Measurements from ENCODE around the gene SH3BGR. TPM values are rescaled to one million over a fixed set of nuclear protein-coding genes. Genes with fewer than 3 reads are reported as not detected.

SH3BGR gene
- polyA plus RNA-seq, 1 donor (not counting 4 experiments of a cell fraction or from before 2014, with no cell fraction given), result 1.4 TPM

DNA sequence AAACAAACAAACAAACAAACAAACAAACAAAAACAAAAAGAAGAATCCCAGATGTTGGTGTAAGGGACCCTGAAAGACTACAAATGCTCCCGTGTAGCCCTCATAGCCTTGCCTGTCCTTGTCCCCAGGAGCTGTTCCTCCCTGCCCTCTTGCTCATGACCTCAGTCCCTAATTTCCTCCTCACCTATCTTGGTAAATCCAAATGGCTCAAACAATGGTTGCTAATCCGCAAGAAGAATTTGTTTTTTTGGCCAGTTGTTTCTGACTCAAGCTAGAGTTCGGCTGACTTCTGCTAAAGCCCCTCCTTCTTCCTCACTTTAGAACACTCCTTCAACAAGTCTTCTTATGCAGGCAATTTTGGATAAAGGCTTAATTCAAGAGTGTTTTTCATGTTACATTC, 21.8 kb upstream of the SH3BGR start:
- H3K9me3 ChIP-seq (ENCODE audit: control insufficient read depth, low read depth, low read length), result no peaks in the 10 kb centered on the region
- H4K20me1 ChIP-seq (ENCODE audit: control insufficient read depth, extremely low read depth, insufficient read depth, low read length), result no peaks in the 10 kb centered on the region
- FAIRE-seq (no peak), DNase-seq (ENCODE audit: low read depth, low spot score) (no peak)
- dilution Hi-C loops (cut with MboI; ENCODE audit: extremely low pct_ligation_motif_present, low sequenced_read_pairs), result no loop called here
- H3K79me2 ChIP-seq (ENCODE audit: control insufficient read depth, insufficient read depth, low read length), result no peaks in the 10 kb centered on the region
- no peaks in the 10 kb centered on the region for H3K27me3 ChIP-seq (ENCODE audit: control insufficient read depth, extremely low read depth, insufficient read depth, low read length)
- H2AFZ ChIP-seq (ENCODE audit: control insufficient read depth, low read length), result no peak overlapping the region
- no peaks in the 10 kb centered on the region for H3K36me3 ChIP-seq (ENCODE audit: control insufficient read depth in 2 of 2, extremely low read depth in 1 of 2, insufficient read depth in 2 of 2, low read length in 2 of 2)
- H3K9ac ChIP-seq (ENCODE audit: control insufficient read depth, extremely low read depth, insufficient read depth, low read length), result no peak overlapping the region
- no peaks in the 10 kb centered on the region for H3K4me1 ChIP-seq (ENCODE audit: control insufficient read depth, extremely low read depth, insufficient read depth, low read length)
- TF ChIP-seq EZH2 (IDR thresholded peaks at IDR 0.05; ENCODE audit: low read length), result no peak
- TF ChIP-seq, protein P1, sequence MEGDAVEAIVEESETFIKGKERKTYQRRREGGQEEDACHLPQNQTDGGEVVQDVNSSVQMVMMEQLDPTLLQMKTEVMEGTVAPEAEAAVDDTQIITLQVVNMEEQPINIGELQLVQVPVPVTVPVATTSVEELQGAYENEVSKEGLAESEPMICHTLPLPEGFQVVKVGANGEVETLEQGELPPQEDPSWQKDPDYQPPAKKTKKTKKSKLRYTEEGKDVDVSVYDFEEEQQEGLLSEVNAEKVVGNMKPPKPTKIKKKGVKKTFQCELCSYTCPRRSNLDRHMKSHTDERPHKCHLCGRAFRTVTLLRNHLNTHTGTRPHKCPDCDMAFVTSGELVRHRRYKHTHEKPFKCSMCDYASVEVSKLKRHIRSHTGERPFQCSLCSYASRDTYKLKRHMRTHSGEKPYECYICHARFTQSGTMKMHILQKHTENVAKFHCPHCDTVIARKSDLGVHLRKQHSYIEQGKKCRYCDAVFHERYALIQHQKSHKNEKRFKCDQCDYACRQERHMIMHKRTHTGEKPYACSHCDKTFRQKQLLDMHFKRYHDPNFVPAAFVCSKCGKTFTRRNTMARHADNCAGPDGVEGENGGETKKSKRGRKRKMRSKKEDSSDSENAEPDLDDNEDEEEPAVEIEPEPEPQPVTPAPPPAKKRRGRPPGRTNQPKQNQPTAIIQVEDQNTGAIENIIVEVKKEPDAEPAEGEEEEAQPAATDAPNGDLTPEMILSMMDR (optimal IDR thresholded peaks at IDR 0.05 in 1 of 3, IDR thresholded peaks at IDR 0.05 in 1 of 3, conservative IDR thresholded peaks at IDR 0.05 in 1 of 3; ENCODE audit: extremely low read depth in 1 of 3, insufficient read depth in 2 of 3, low read length in 3 of 3), result no peak
- no peaks in the 10 kb centered on the region for H3K9me1 ChIP-seq (ENCODE audit: control insufficient read depth, extremely low read depth, insufficient read depth, low read length)
- H3K4me3 ChIP-seq (ENCODE audit: control insufficient read depth in 2 of 3, extremely low read depth in 1 of 3, insufficient read depth in 2 of 3, low read depth in 1 of 3, low read length in 3 of 3), result no peak overlapping the region
- no peak overlapping the region for H3K27ac ChIP-seq (ENCODE audit: control insufficient read depth, insufficient read depth, low read length)
- no peak overlapping the region for H3K4me2 ChIP-seq (ENCODE audit: control insufficient read depth, extremely low read depth, insufficient read depth, low read depth, low read length)

DNA sequence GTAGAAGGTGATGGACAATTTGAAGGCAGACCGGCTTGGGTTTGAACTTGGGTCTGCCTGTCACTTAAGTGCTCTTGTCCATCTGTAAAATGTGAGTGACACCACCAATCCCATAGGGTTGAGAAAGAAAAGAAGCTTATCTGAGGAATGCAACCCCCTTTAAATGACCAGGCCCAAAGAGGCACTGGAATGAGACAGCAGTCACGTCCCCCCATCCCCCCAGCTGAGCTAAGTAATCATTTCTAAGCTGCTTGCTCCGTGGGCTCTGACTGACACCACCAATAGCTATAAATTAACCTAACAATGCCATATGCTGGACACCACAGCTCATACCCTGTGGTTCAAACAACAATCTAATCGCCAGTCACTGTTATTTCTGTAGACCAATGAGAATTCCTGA, 21.3 kb upstream of the SH3BGR start:
- dilution Hi-C loops (cut with MboI; ENCODE audit: extremely low pct_ligation_motif_present, low sequenced_read_pairs), result no loop called here
- Histone ChIP-seq H3K27me3 (ENCODE audit: control insufficient read depth, extremely low read depth, insufficient read depth, low read length) (no peaks in the 10 kb centered on the region), H3K4me3 (ENCODE audit: control insufficient read depth in 2 of 3, extremely low read depth in 1 of 3, insufficient read depth in 2 of 3, low read depth in 1 of 3, low read length in 3 of 3) (no peak overlapping the region), H3K27ac (ENCODE audit: control insufficient read depth, insufficient read depth, low read length) (no peak overlapping the region), H3K9ac (ENCODE audit: control insufficient read depth, extremely low read depth, insufficient read depth, low read length) (no peak overlapping the region), H3K4me2 (ENCODE audit: control insufficient read depth, extremely low read depth, insufficient read depth, low read depth, low read length) (no peak overlapping the region), H2AFZ (ENCODE audit: control insufficient read depth, low read length) (no peak overlapping the region), H3K9me3 (ENCODE audit: control insufficient read depth, low read depth, low read length) (no peaks in the 10 kb centered on the region), H3K36me3 (ENCODE audit: control insufficient read depth in 2 of 2, extremely low read depth in 1 of 2, insufficient read depth in 2 of 2, low read length in 2 of 2) (no peaks in the 10 kb centered on the region), H3K9me1 (ENCODE audit: control insufficient read depth, extremely low read depth, insufficient read depth, low read length) (no peaks in the 10 kb centered on the region), H3K79me2 (ENCODE audit: control insufficient read depth, insufficient read depth, low read length) (no peaks in the 10 kb centered on the region), H3K4me1 (ENCODE audit: control insufficient read depth, extremely low read depth, insufficient read depth, low read length) (no peaks in the 10 kb centered on the region), H4K20me1 (ENCODE audit: control insufficient read depth, extremely low read depth, insufficient read depth, low read length) (no peaks in the 10 kb centered on the region)
- FAIRE-seq (no peak), DNase-seq (ENCODE audit: low read depth, low spot score) (no peak)
- TF ChIP-seq, protein P1 (optimal IDR thresholded peaks at IDR 0.05 in 1 of 3, IDR thresholded peaks at IDR 0.05 in 1 of 3, conservative IDR thresholded peaks at IDR 0.05 in 1 of 3; ENCODE audit: extremely low read depth in 1 of 3, insufficient read depth in 2 of 3, low read length in 3 of 3), result no peak
- no peak for TF ChIP-seq EZH2 (IDR thresholded peaks at IDR 0.05; ENCODE audit: low read length)
